HG02798 (cell line): ENCODE measurements around the gene IYD.

Source experiments
- ATAC-seq: cut with Tn5 transposase; IDR thresholded peaks from one replicate; pipeline ENCODE4 v1.9.1; 2021; ENCODE audit warnings: mild to moderate bottlenecking; ENCODE audit not compliant: unreplicated experiment, poor library complexity

Gene IYD

GRCh38 chr6:150368762-150369161 is at the start of gene IYD:
IYD (plus strand) TSS chr6:150369012; CDS start chr6:150369032, 20 bp downstream.
- ATAC-seq = no peak

- ATAC-seq = no peak
Observed at GRCh38 chr6:150319924-150320323, 48.9 kb upstream of the IYD start.

GRCh38 chr6:150320442-150320841 is 48.4 kb upstream of the IYD start:
- ATAC-seq = no peak

GRCh38 chr6:150322466-150322871 is 46.3 kb upstream of the IYD start:
- no peak for ATAC-seq

- ATAC-seq = no peak
Observed at GRCh38 chr6:150323205-150323604, 45.6 kb upstream of the IYD start.

GRCh38 chr6:150324044-150324443 is 44.8 kb upstream of the IYD start:
- ATAC-seq = no peak

- ATAC-seq = no peak
Observed at GRCh38 chr6:150325066-150325772, 43.6 kb upstream of the IYD start.

GRCh38 chr6:150327117-150327774 is 41.6 kb upstream of the IYD start:
- ATAC-seq = no peak

GRCh38 chr6:150328744-150329405 is 39.9 kb upstream of the IYD start:
- ATAC-seq = no peak

- no peak for ATAC-seq
Observed at GRCh38 chr6:150331344-150331743, 37.5 kb upstream of the IYD start.

GRCh38 chr6:150332939-150333584 is 35.8 kb upstream of the IYD start:
- ATAC-seq = no peak

- ATAC-seq = no peak
Observed at GRCh38 chr6:150333585-150333941, 35.2 kb upstream of the IYD start.

- no peak for ATAC-seq
Observed at GRCh38 chr6:150334790-150335783, 33.7 kb upstream of the IYD start.

- no peak for ATAC-seq
Observed at GRCh38 chr6:150336299-150336698, 32.5 kb upstream of the IYD start.

- ATAC-seq = no peak
Observed at GRCh38 chr6:150336708-150337107, 32.1 kb upstream of the IYD start.

- no peak for ATAC-seq
Observed at GRCh38 chr6:150342126-150342525, 26.7 kb upstream of the IYD start.

- ATAC-seq = no peak
Observed at GRCh38 chr6:150343434-150343833, 25.4 kb upstream of the IYD start.

- no peak for ATAC-seq
Observed at GRCh38 chr6:150345781-150346180, 23.0 kb upstream of the IYD start.

- ATAC-seq = no peak
Observed at GRCh38 chr6:150346346-150346745, 22.5 kb upstream of the IYD start.

GRCh38 chr6:150347845-150348244 is 21.0 kb upstream of the IYD start:
- ATAC-seq = peak; percentile 56
